AG09309 (cell line): Measurements from ENCODE around the gene KCNIP1.

Experiments
- DNase-seq: peaks from one replicate; pipeline ENCODE4 v3.0.0-alpha.2; 2010; ENCODE audit warnings: low read depth
- H3K4me3 ChIP-seq: 2 replicates; pipeline ENCODE4 v1.5.1; 2011; ENCODE audit warnings: mild to moderate bottlenecking, low read depth, low read length, moderate library complexity; ENCODE audit not compliant: control insufficient read depth
- TF ChIP-seq, protein P1 (sequence below): IDR thresholded peaks from 2 replicates; pipeline ENCODE4 v1.5.1; 2011; ENCODE audit warnings: mild to moderate bottlenecking, low read depth, low read length, inconsistent platforms; ENCODE audit not compliant: insufficient read depth, control insufficient read depth; ENCODE audit errors: missing control alignments

The KCNIP1 gene

DNA sequence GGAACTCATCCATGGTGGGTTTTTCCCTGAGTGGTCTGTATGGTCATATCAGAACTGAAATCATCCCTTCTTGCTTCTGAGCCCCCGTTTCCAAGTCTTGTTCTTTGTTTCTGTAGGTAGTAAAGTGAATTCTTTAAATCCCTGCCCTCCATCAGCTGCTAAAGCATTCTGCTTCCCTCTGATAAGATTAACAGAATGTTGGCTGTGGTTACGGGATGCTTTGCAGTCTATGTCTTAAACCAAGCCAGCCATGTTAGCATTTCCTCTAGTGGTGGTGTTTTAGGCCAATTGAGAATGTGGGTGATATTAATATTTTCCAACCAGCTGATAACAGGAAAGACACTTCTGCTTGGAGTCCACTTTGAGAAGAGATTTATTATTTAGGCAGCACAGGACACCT is 22.0 kb upstream of the KCNIP1 start:
- H3K4me3 ChIP-seq = no peak overlapping the region
- TF ChIP-seq, protein P1, sequence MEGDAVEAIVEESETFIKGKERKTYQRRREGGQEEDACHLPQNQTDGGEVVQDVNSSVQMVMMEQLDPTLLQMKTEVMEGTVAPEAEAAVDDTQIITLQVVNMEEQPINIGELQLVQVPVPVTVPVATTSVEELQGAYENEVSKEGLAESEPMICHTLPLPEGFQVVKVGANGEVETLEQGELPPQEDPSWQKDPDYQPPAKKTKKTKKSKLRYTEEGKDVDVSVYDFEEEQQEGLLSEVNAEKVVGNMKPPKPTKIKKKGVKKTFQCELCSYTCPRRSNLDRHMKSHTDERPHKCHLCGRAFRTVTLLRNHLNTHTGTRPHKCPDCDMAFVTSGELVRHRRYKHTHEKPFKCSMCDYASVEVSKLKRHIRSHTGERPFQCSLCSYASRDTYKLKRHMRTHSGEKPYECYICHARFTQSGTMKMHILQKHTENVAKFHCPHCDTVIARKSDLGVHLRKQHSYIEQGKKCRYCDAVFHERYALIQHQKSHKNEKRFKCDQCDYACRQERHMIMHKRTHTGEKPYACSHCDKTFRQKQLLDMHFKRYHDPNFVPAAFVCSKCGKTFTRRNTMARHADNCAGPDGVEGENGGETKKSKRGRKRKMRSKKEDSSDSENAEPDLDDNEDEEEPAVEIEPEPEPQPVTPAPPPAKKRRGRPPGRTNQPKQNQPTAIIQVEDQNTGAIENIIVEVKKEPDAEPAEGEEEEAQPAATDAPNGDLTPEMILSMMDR = no peak

DNA sequence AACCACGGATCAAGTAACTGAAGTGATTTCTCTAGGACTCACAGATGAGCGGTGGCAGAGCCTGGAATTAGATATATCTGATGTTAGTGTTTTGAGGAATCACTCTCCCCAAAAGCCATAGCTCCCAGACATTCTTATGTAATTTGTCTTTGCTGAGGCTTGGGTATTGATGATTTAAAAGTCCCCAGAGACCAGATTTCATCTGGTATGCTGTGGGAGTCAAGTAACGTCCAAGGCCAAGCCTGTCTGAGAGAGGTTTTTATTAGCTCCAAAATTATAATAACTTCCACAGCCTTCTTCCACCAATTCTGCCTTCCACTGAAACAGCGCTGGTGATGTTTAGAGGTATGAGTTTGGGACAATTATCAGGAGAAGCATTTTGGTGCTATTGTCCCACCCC is 21.3 kb upstream of the KCNIP1 start:
- TF ChIP-seq, protein P1 = no peak
- no peak for DNase-seq

More for the DNA sequence above, 22.0 kb upstream of the KCNIP1 start:
- DNase-seq = no peak

GRCh38 chr5:170483701-170484458 is 19.9 kb upstream of the KCNIP1 start:
- no peak for DNase-seq
- TF ChIP-seq, protein P1 = no peak
- H3K4me3 ChIP-seq = no peak overlapping the region

More for the DNA sequence above, 21.3 kb upstream of the KCNIP1 start:
- H3K4me3 ChIP-seq = no peak overlapping the region

GRCh38 chr5:170484459-170484831 is 19.4 kb upstream of the KCNIP1 start:
- no peak for DNase-seq
- no peak overlapping the region for H3K4me3 ChIP-seq
- TF ChIP-seq, protein P1 = no peak

- TF ChIP-seq, protein P1 = no peak
- no peak for DNase-seq
Measured at GRCh38 chr5:170484847-170485615, 18.8 kb upstream of the KCNIP1 start.

GRCh38 chr5:170485616-170485911 is 18.3 kb upstream of the KCNIP1 start:
- no peak overlapping the region for H3K4me3 ChIP-seq
- DNase-seq = no peak
- TF ChIP-seq, protein P1 = no peak

More at GRCh38 chr5:170484847-170485615, 18.8 kb upstream of the KCNIP1 start:
- H3K4me3 ChIP-seq = no peak overlapping the region

- no peak overlapping the region for H3K4me3 ChIP-seq
- TF ChIP-seq, protein P1 = no peak
- no peak for DNase-seq
Measured at GRCh38 chr5:170486371-170486770, 17.4 kb upstream of the KCNIP1 start.
